ENCODE data around the gene PDE11A. TPM values are rescaled to one million over a fixed set of nuclear protein-coding genes. Genes with fewer than 3 reads are reported as not detected.

Gene PDE11A
- total RNA-seq, 4 donors from 2014 or later = 0.11 to 1.2 (median 0.26) TPM

GRCh38 chr2:177633111-177633510 lies 439.5 kb downstream of the PDE11A start:
- intact Hi-C loops (cut with DNase I; ENCODE audit: low total_unique reads) = no loop called here
- no peak overlapping the region for H3K4me3 ChIP-seq (ENCODE audit: low read depth, poor library complexity, severe bottlenecking)
- no peak for DNase-seq (ENCODE audit: low spot score in 2 of 2)
- TF ChIP-seq POLR2A (IDR thresholded peaks at IDR 0.05) = no peak
- no peak for TF ChIP-seq CTCF (IDR thresholded peaks at IDR 0.05)
- WGBS, 2 donors = 42 to 58% methylated on average over 3 of the region's 3 CpGs

- H3K4me3 ChIP-seq (ENCODE audit: low read depth, poor library complexity, severe bottlenecking) = no peak overlapping the region
- WGBS, 2 donors = 54 to 55% methylated on average over 1 of the region's 1 CpG
- DNase-seq (ENCODE audit: low spot score in 2 of 2) = no peak
- TF ChIP-seq POLR2A (IDR thresholded peaks at IDR 0.05) (no peak), CTCF (IDR thresholded peaks at IDR 0.05) (no peak)
- intact Hi-C loops (cut with DNase I; ENCODE audit: low total_unique reads) = no loop called here
These were observed 440.9 kb downstream of the PDE11A start for GRCh38 chr2:177631680-177632079.

GRCh38 chr2:177629357-177630024 lies 443.1 kb downstream of the PDE11A start:
- 73 to 85% methylated on average over 4 of the region's 4 CpGs for WGBS, 2 donors
- TF ChIP-seq POLR2A (IDR thresholded peaks at IDR 0.05) (no peak), CTCF (IDR thresholded peaks at IDR 0.05) (no peak)
- intact Hi-C loops (cut with DNase I; ENCODE audit: low total_unique reads) = no loop called here

GRCh38 chr2:177628831-177629230 lies 443.7 kb downstream of the PDE11A start:
- TF ChIP-seq POLR2A (IDR thresholded peaks at IDR 0.05) (no peak), CTCF (IDR thresholded peaks at IDR 0.05) (no peak)
- H3K4me3 ChIP-seq (ENCODE audit: low read depth, poor library complexity, severe bottlenecking) = no peak overlapping the region
- WGBS, 2 donors = 76 to 78% methylated on average over 5 of the region's 5 CpGs
- DNase-seq (ENCODE audit: low spot score in 2 of 2) = no peak
- intact Hi-C loops (cut with DNase I; ENCODE audit: low total_unique reads) = no loop called here

More at GRCh38 chr2:177629357-177630024, 443.1 kb downstream of the PDE11A start:
- no peak overlapping the region for H3K4me3 ChIP-seq (ENCODE audit: low read depth, poor library complexity, severe bottlenecking)
- DNase-seq (ENCODE audit: low spot score in 2 of 2) = no peak

GRCh38 chr2:177625744-177626650 lies 446.6 kb downstream of the PDE11A start:
- 42 to 54% methylated on average over 10 of the region's 10 CpGs for WGBS, 2 donors

More at GRCh38 chr2:177625744-177626650, 446.6 kb downstream of the PDE11A start:
- intact Hi-C loops (cut with DNase I; ENCODE audit: low total_unique reads) = no loop called here
- no peak overlapping the region for H3K4me3 ChIP-seq (ENCODE audit: low read depth, poor library complexity, severe bottlenecking)
- TF ChIP-seq POLR2A (IDR thresholded peaks at IDR 0.05) (no peak), CTCF (IDR thresholded peaks at IDR 0.05) (no peak)
- DNase-seq (ENCODE audit: low spot score in 2 of 2) = no peak

All from lower leg skin (tissue), 4 donors.